Measurements from ENCODE around the gene ADAMTS19.

Gene ADAMTS19

GRCh38 chr5:129500101-129500500 lies 40.0 kb downstream of the ADAMTS19 start:
- no peak for TF ChIP-seq CTCF (IDR thresholded peaks at IDR 0.05; ENCODE audit: borderline replicate concordance, insufficient read depth, low read depth, low read length)

GRCh38 chr5:129506086-129506485 lies 46.0 kb downstream of the ADAMTS19 start:
- TF ChIP-seq CTCF (IDR thresholded peaks at IDR 0.05; ENCODE audit: borderline replicate concordance, insufficient read depth, low read depth, low read length) = no peak

More at GRCh38 chr5:129500101-129500500, 40.0 kb downstream of the ADAMTS19 start:
- no peak overlapping the region for H3K4me3 ChIP-seq (ENCODE audit: low read depth, low read length)

GRCh38 chr5:129506950-129507349 lies 46.9 kb downstream of the ADAMTS19 start:
- H3K4me3 ChIP-seq (ENCODE audit: low read depth, low read length) = no peak overlapping the region
- no peak for TF ChIP-seq CTCF (IDR thresholded peaks at IDR 0.05; ENCODE audit: borderline replicate concordance, insufficient read depth, low read depth, low read length)

More at GRCh38 chr5:129506086-129506485, 46.0 kb downstream of the ADAMTS19 start:
- no peak overlapping the region for H3K4me3 ChIP-seq (ENCODE audit: low read depth, low read length)

- TF ChIP-seq CTCF (IDR thresholded peaks at IDR 0.05; ENCODE audit: borderline replicate concordance, insufficient read depth, low read depth, low read length) = no peak
- no peak overlapping the region for H3K4me3 ChIP-seq (ENCODE audit: low read depth, low read length)
Measured at GRCh38 chr5:129507527-129507926, 47.4 kb downstream of the ADAMTS19 start.

GRCh38 chr5:129508606-129509005 lies 48.5 kb downstream of the ADAMTS19 start:
- TF ChIP-seq CTCF (IDR thresholded peaks at IDR 0.05; ENCODE audit: borderline replicate concordance, insufficient read depth, low read depth, low read length) = no peak

GRCh38 chr5:129509363-129509975 lies 49.4 kb downstream of the ADAMTS19 start:
- no peak for TF ChIP-seq CTCF (IDR thresholded peaks at IDR 0.05; ENCODE audit: borderline replicate concordance, insufficient read depth, low read depth, low read length)
- no peak overlapping the region for H3K4me3 ChIP-seq (ENCODE audit: low read depth, low read length)

More at GRCh38 chr5:129508606-129509005, 48.5 kb downstream of the ADAMTS19 start:
- no peak overlapping the region for H3K4me3 ChIP-seq (ENCODE audit: low read depth, low read length)

- no peak overlapping the region for H3K4me3 ChIP-seq (ENCODE audit: low read depth, low read length)
- TF ChIP-seq CTCF (IDR thresholded peaks at IDR 0.05; ENCODE audit: borderline replicate concordance, insufficient read depth, low read depth, low read length) = no peak
Measured at GRCh38 chr5:129511291-129511690, 51.2 kb downstream of the ADAMTS19 start.
